Thoracic aorta (tissue), 2 donors: ENCODE results near the gene DMD. TPM values are rescaled to one million over a fixed set of nuclear protein-coding genes. Genes with fewer than 3 reads are reported as not detected.

Source experiments
- ATAC-seq: fragments of 150-250 bp; one replicate; pipeline ENCODE4 v1.8.0; 2017; ENCODE audit warnings: low read depth; ENCODE audit not compliant: insufficient number of reproducible peaks, low FRiP score
- DNase-seq: peaks from one replicate; pipeline ENCODE4 v3.0.0-alpha.2; 2020; ENCODE audit warnings: low spot score
- H3K27ac ChIP-seq, 2 donors: fragments of 200-600 bp; sonication (generic); 1 replicate in 1 of 2; 2 replicates in 1 of 2; pipeline ENCODE4 v1.5.1; 2016; ENCODE audit warnings: mild to moderate bottlenecking in 2 of 2, moderate library complexity in 2 of 2
- H3K27me3 ChIP-seq: fragments of 200-600 bp; sonication (generic); replicated peaks from 2 replicates; pipeline ENCODE4 v1.6.0; 2016; ENCODE audit warnings: mild to moderate bottlenecking; ENCODE audit not compliant: insufficient read depth
- H3K36me3 ChIP-seq: fragments of 200-600 bp; sonication (generic); one replicate; pipeline ENCODE4 v1.5.1; 2016
- H3K4me1 ChIP-seq, 2 donors: fragments of 200-600 bp; sonication (generic); 1 replicate in 1 of 2; 2 replicates in 1 of 2; pipeline versions ENCODE4 v1.5.1 to v1.6.0; 2016; ENCODE audit warnings: low read depth in 2 of 2, mild to moderate bottlenecking in 1 of 2; ENCODE audit not compliant: control insufficient read depth in 1 of 2
- H3K4me3 ChIP-seq: fragments of 200-600 bp; sonication (generic); 2 replicates; pipeline ENCODE4 v1.5.1; 2016; ENCODE audit warnings: mild to moderate bottlenecking
- H3K9me3 ChIP-seq: fragments of 200-600 bp; sonication (generic); 2 replicates; pipeline ENCODE4 v1.5.1; 2016
- total RNA-seq, 2 donors: library from RNA; depleted of rRNA; stranded (reverse); fragments of >200 nt; gene quantifications; one replicate each; pipeline versions ENCODE4 v1.1.0 to v1.2.3, GENCODE V29; 2016
- TF ChIP-seq, protein P1 (sequence below): fragments of 200-600 bp; sonication (generic); IDR thresholded peaks from one replicate; pipeline ENCODE4 v1.5.1; 2019; ENCODE audit warnings: antibody characterized with exemption

The DMD gene
- total RNA-seq, 2 donors from 2014 or later: 224 to 233 TPM

GRCh38 chrX:33128048-33128805 lies 83.1 kb downstream of the DMD start:
- no peaks in the 10 kb centered on the region for H3K9me3 ChIP-seq
- H3K36me3 ChIP-seq: no peaks in the 10 kb centered on the region
- DNase-seq: no peak
- no peaks in the 10 kb centered on the region for H3K27me3 ChIP-seq
- H3K4me3 ChIP-seq: no peak overlapping the region
- no peak for ATAC-seq
- H3K27ac ChIP-seq: no peak overlapping the region
- TF ChIP-seq, protein P1, sequence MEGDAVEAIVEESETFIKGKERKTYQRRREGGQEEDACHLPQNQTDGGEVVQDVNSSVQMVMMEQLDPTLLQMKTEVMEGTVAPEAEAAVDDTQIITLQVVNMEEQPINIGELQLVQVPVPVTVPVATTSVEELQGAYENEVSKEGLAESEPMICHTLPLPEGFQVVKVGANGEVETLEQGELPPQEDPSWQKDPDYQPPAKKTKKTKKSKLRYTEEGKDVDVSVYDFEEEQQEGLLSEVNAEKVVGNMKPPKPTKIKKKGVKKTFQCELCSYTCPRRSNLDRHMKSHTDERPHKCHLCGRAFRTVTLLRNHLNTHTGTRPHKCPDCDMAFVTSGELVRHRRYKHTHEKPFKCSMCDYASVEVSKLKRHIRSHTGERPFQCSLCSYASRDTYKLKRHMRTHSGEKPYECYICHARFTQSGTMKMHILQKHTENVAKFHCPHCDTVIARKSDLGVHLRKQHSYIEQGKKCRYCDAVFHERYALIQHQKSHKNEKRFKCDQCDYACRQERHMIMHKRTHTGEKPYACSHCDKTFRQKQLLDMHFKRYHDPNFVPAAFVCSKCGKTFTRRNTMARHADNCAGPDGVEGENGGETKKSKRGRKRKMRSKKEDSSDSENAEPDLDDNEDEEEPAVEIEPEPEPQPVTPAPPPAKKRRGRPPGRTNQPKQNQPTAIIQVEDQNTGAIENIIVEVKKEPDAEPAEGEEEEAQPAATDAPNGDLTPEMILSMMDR: no peak
- no peaks in the 10 kb centered on the region for H3K4me1 ChIP-seq

DNA sequence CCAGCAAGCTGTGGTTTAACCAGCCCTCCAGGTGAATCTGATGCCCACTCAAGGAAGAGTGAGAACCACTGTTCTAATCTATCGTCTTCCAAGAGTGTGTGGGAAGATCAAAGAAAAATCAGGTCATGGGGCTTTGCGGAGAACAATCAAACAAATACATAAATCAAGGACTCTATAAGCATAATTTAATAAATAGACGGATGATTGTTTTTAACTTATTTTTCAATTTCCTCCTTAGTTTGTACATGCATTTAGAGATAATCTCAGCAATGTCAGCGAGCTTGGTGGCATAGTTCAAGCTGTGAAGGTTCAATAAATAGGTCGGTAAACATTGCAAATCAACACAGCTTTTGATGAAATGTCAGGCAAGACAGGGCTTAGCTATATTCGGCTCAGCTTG lies 84.9 kb downstream of the DMD start:
- H3K4me1 ChIP-seq: no peaks in the 10 kb centered on the region
- ATAC-seq (no peak), DNase-seq (no peak)
- H3K27me3 ChIP-seq: no peaks in the 10 kb centered on the region
- H3K9me3 ChIP-seq: no peaks in the 10 kb centered on the region
- H3K27ac ChIP-seq: no peak overlapping the region
- TF ChIP-seq, protein P1: no peak
- H3K4me3 ChIP-seq: no peak overlapping the region
- no peaks in the 10 kb centered on the region for H3K36me3 ChIP-seq

- Histone ChIP-seq H3K9me3 (no peaks in the 10 kb centered on the region), H3K4me1 (peaks cover 0 to 4% of the 10 kb centered on the region in 2 donors), H3K36me3 (no peaks in the 10 kb centered on the region), H3K4me3 (no peak overlapping the region), H3K27me3 (no peaks in the 10 kb centered on the region), H3K27ac (no peak overlapping the region)
- DNase-seq (no peak), ATAC-seq (no peak)
- TF ChIP-seq, protein P1: no peak
Observed at GRCh38 chrX:33109858-33110257, 101.5 kb downstream of the DMD start.

- Histone ChIP-seq H3K9me3 (no peaks in the 10 kb centered on the region), H3K27me3 (no peaks in the 10 kb centered on the region), H3K4me1 (peaks cover 0 to 4% of the 10 kb centered on the region in 2 donors), H3K36me3 (no peaks in the 10 kb centered on the region), H3K4me3 (no peak overlapping the region), H3K27ac (no peak overlapping the region)
- TF ChIP-seq, protein P1: no peak
- ATAC-seq (no peak), DNase-seq (no peak)
Observed at GRCh38 chrX:33106737-33107136, 104.6 kb downstream of the DMD start.

- no peak for ATAC-seq
- Histone ChIP-seq H3K27ac (no peak overlapping the region), H3K4me1 (no peaks in the 10 kb centered on the region), H3K9me3 (no peaks in the 10 kb centered on the region), H3K4me3 (no peak overlapping the region), H3K36me3 (no peaks in the 10 kb centered on the region), H3K27me3 (no peaks in the 10 kb centered on the region)
- DNase-seq: no peak
- TF ChIP-seq, protein P1: no peak
Observed at GRCh38 chrX:33095079-33095478, 116.3 kb downstream of the DMD start.
